ENCODE data around the gene TRIM65. TPM values are rescaled to one million over a fixed set of nuclear protein-coding genes. Genes with fewer than 3 reads are reported as not detected.

Gene TRIM65
- polyA plus RNA-seq, 1 donor from 2014 or later = 1.5 TPM

DNA sequence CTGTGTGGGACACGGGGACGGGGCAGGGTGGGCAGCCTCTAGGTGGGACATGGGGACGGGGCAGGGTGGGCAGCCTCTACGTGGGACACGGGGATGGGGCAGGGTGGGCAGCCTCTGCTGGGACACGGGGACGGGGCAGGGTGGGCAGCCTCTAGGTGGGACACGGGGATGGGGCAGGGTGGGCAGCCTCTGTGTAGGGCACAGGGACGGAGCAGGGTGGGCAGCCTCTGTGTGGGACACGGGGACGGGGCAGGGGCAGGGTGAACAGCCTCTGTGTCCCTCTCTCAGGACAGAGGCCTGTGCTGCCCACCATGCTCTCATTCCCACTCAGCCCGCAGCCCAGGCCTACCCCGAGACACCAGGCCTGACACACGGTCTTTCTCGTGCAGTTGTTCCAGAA, 24.8 kb upstream of the TRIM65 start:
- H3F3A ChIP-seq (ENCODE audit: insufficient read depth, low read length, poor library complexity, severe bottlenecking) = no peaks in the 10 kb centered on the region
- H3K9me2 ChIP-seq (ENCODE audit: insufficient read depth, low read length) = no peaks in the 10 kb centered on the region
- H3K9ac ChIP-seq (ENCODE audit: low read length) = no peak overlapping the region
- H3K4me3 ChIP-seq (ENCODE audit: low read length) = no peak overlapping the region
- no peaks in the 10 kb centered on the region for H3K27me3 ChIP-seq (ENCODE audit: insufficient read depth, low read depth, low read length)
- H2AFZ ChIP-seq (ENCODE audit: low read depth, low read length) = no peak overlapping the region
- no peaks in the 10 kb centered on the region for H4K20me1 ChIP-seq (ENCODE audit: insufficient read depth)
- H3K4me2 ChIP-seq (ENCODE audit: low read length) = no peak overlapping the region
- H3K27ac ChIP-seq (ENCODE audit: low read length) = no peak overlapping the region
- TF ChIP-seq, protein P1, sequence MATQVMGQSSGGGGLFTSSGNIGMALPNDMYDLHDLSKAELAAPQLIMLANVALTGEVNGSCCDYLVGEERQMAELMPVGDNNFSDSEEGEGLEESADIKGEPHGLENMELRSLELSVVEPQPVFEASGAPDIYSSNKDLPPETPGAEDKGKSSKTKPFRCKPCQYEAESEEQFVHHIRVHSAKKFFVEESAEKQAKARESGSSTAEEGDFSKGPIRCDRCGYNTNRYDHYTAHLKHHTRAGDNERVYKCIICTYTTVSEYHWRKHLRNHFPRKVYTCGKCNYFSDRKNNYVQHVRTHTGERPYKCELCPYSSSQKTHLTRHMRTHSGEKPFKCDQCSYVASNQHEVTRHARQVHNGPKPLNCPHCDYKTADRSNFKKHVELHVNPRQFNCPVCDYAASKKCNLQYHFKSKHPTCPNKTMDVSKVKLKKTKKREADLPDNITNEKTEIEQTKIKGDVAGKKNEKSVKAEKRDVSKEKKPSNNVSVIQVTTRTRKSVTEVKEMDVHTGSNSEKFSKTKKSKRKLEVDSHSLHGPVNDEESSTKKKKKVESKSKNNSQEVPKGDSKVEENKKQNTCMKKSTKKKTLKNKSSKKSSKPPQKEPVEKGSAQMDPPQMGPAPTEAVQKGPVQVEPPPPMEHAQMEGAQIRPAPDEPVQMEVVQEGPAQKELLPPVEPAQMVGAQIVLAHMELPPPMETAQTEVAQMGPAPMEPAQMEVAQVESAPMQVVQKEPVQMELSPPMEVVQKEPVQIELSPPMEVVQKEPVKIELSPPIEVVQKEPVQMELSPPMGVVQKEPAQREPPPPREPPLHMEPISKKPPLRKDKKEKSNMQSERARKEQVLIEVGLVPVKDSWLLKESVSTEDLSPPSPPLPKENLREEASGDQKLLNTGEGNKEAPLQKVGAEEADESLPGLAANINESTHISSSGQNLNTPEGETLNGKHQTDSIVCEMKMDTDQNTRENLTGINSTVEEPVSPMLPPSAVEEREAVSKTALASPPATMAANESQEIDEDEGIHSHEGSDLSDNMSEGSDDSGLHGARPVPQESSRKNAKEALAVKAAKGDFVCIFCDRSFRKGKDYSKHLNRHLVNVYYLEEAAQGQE (IDR thresholded peaks at IDR 0.05; ENCODE audit: borderline replicate concordance) = no peak
- TF ChIP-seq RAD21 (conservative IDR thresholded peaks at IDR 0.05) (no peak), EZH2 (IDR thresholded peaks at IDR 0.05; ENCODE audit: borderline replicate concordance, insufficient read depth, low read length, poor library complexity, severe bottlenecking) (no peak), POLR2AphosphoS5 (IDR thresholded peaks at IDR 0.05) (no peak), EP300 (conservative IDR thresholded peaks at IDR 0.05; ENCODE audit: poor library complexity, severe bottlenecking) (no peak), TAF1 (IDR thresholded peaks at IDR 0.05; ENCODE audit: low read depth) (no peak), MXI1 (conservative IDR thresholded peaks at IDR 0.05; ENCODE audit: poor library complexity, severe bottlenecking) (no peak), SMC3 (conservative IDR thresholded peaks at IDR 0.05; ENCODE audit: poor library complexity) (no peak)
- TF ChIP-seq, protein P2, sequence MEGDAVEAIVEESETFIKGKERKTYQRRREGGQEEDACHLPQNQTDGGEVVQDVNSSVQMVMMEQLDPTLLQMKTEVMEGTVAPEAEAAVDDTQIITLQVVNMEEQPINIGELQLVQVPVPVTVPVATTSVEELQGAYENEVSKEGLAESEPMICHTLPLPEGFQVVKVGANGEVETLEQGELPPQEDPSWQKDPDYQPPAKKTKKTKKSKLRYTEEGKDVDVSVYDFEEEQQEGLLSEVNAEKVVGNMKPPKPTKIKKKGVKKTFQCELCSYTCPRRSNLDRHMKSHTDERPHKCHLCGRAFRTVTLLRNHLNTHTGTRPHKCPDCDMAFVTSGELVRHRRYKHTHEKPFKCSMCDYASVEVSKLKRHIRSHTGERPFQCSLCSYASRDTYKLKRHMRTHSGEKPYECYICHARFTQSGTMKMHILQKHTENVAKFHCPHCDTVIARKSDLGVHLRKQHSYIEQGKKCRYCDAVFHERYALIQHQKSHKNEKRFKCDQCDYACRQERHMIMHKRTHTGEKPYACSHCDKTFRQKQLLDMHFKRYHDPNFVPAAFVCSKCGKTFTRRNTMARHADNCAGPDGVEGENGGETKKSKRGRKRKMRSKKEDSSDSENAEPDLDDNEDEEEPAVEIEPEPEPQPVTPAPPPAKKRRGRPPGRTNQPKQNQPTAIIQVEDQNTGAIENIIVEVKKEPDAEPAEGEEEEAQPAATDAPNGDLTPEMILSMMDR (IDR thresholded peaks at IDR 0.05; ENCODE audit: poor library complexity, severe bottlenecking) = no peak
- H3K79me2 ChIP-seq (replicated peaks; ENCODE audit: insufficient read depth, low read length) = no peaks in the 10 kb centered on the region
- H3K36me3 ChIP-seq (ENCODE audit: insufficient read depth, low read length) = no peaks in the 10 kb centered on the region
- no peaks in the 10 kb centered on the region for H3K9me3 ChIP-seq (ENCODE audit: low read length)

DNA sequence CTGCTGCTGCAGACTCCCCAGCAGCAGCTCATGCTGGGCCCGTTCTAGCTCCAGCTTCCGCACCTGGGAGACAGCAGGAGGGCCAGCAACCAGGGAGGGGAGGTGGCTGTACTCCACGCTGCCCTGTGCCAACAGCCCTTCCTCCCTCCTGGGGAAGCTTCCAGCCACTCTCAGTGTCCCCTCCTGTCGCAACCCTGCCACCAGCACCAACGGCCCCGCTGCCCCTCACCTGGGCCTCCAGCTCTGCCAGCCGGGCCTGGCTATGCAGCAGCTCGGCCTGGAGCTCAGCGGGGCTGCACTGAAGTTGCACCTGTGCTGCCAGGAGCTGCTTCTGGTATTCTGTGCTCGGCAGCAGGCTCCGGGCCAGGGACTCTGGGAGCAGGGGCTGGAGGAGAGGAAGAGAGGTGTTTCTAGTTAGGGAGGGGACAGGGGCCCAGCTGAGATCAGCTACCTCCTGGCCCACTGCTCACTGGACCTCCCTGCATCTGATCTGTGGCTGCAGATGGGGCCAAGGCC, 23.4 kb upstream of the TRIM65 start:
- no peaks in the 10 kb centered on the region for H3K36me3 ChIP-seq (ENCODE audit: insufficient read depth, low read length)
- TF ChIP-seq, protein P1 (IDR thresholded peaks at IDR 0.05; ENCODE audit: borderline replicate concordance) = no peak
- no peak for TF ChIP-seq EP300 (conservative IDR thresholded peaks at IDR 0.05; ENCODE audit: poor library complexity, severe bottlenecking)
- no peak for TF ChIP-seq POLR2AphosphoS5 (IDR thresholded peaks at IDR 0.05)
- no peak for TF ChIP-seq RAD21 (conservative IDR thresholded peaks at IDR 0.05)
- TF ChIP-seq, protein P2 (IDR thresholded peaks at IDR 0.05; ENCODE audit: poor library complexity, severe bottlenecking) = no peak
- no peak for TF ChIP-seq MXI1 (conservative IDR thresholded peaks at IDR 0.05; ENCODE audit: poor library complexity, severe bottlenecking)
- TF ChIP-seq TAF1 (IDR thresholded peaks at IDR 0.05; ENCODE audit: low read depth) = no peak
- TF ChIP-seq EZH2 (IDR thresholded peaks at IDR 0.05; ENCODE audit: borderline replicate concordance, insufficient read depth, low read length, poor library complexity, severe bottlenecking) = no peak
- no peak for TF ChIP-seq SMC3 (conservative IDR thresholded peaks at IDR 0.05; ENCODE audit: poor library complexity)
- no peaks in the 10 kb centered on the region for H3K9me2 ChIP-seq (ENCODE audit: insufficient read depth, low read length)

More for the DNA sequence above, 23.4 kb upstream of the TRIM65 start:
- H3K79me2 ChIP-seq (replicated peaks; ENCODE audit: insufficient read depth, low read length) = no peaks in the 10 kb centered on the region
- H3K4me2 ChIP-seq (ENCODE audit: low read length) = no peak overlapping the region
- H2AFZ ChIP-seq (ENCODE audit: low read depth, low read length) = no peak overlapping the region
- no peaks in the 10 kb centered on the region for H3K27me3 ChIP-seq (ENCODE audit: insufficient read depth, low read depth, low read length)
- H3K4me3 ChIP-seq (ENCODE audit: low read length) = no peak overlapping the region
- no peaks in the 10 kb centered on the region for H3F3A ChIP-seq (ENCODE audit: insufficient read depth, low read length, poor library complexity, severe bottlenecking)
- no peaks in the 10 kb centered on the region for H3K9me3 ChIP-seq (ENCODE audit: low read length)
- H3K27ac ChIP-seq (ENCODE audit: low read length) = no peak overlapping the region
- no peaks in the 10 kb centered on the region for H4K20me1 ChIP-seq (ENCODE audit: insufficient read depth)
- H3K9ac ChIP-seq (ENCODE audit: low read length) = no peak overlapping the region

Data from neural cell (in vitro differentiated cells).